Naive thymus-derived CD4-positive, alpha-beta T cell (primary cell): Measurements from ENCODE around the gene SLC37A4. TPM values are rescaled to one million over a fixed set of nuclear protein-coding genes. Genes with fewer than 3 reads are reported as not detected.
"Not testable (repeated sequence)": the region's sequence is repeated elsewhere in the genome, so short reads cannot be mapped to it uniquely, and the experiment has no call there.

Source experiments
- ATAC-seq: fragments of 150-1000 bp; cut with Tn5 transposase; 2 replicates; pipeline ENCODE4 v1.10.0; 2021; ENCODE audit warnings: mild to moderate bottlenecking, moderate library complexity
- CTCF ChIA-PET: fragments of 350-600 bp; sonication (Branson Sonifier 250); formaldehyde crosslinking; loops from one replicate; lab custom pipeline; 2021; ENCODE audit warnings: antibody characterized with exemption; lab: Charles Lee
- POLR2A ChIA-PET: fragments of 350-600 bp; sonication (Branson Sonifier 250); formaldehyde crosslinking; loops from one replicate; lab custom pipeline; 2021; ENCODE audit warnings: antibody characterized with exemption, inconsistent platforms; lab: Charles Lee
- DNase-seq, 9 donors: peaks; one replicate each; pipeline versions ENCODE4 v3.0.0 to v3.0.0-alpha.2; 2020 to 2022; ENCODE audit warnings: mixed read lengths in 1 of 9
- H3K27ac ChIP-seq: one replicate; pipeline ENCODE4 v1.7.0; 2013; ENCODE audit warnings: mild to moderate bottlenecking, low read depth, low read length, moderate library complexity
- H3K27me3 ChIP-seq, 2 donors: one replicate each; pipeline ENCODE4 v1.7.0; 2013; ENCODE audit warnings: low read length in 2 of 2, mild to moderate bottlenecking in 2 of 2, moderate library complexity in 2 of 2; ENCODE audit not compliant: control insufficient read depth in 2 of 2, insufficient read depth in 2 of 2
- H3K36me3 ChIP-seq, 3 experiments: 1 replicate in 2 of 3; 2 replicates in 1 of 3; pipeline ENCODE4 v1.7.0; 2013; ENCODE audit warnings: low read length in 3 of 3, mild to moderate bottlenecking in 3 of 3, moderate library complexity in 1 of 3; ENCODE audit not compliant: insufficient read depth in 3 of 3, control insufficient read depth in 2 of 3
- H3K4me1 ChIP-seq, 2 donors: one replicate each; pipeline ENCODE4 v1.7.0; 2013; ENCODE audit warnings: low read length in 2 of 2, mild to moderate bottlenecking in 2 of 2, moderate library complexity in 1 of 2; ENCODE audit not compliant: control insufficient read depth in 2 of 2, insufficient read depth in 2 of 2
- H3K4me3 ChIP-seq: 2 replicates; pipeline ENCODE4 v1.7.0; 2013; ENCODE audit warnings: mild to moderate bottlenecking, low read length
- H3K9me3 ChIP-seq, 3 experiments: 1 replicate in 2 of 3; 2 replicates in 1 of 3; pipeline ENCODE4 v1.7.0; 2013; ENCODE audit warnings: low read length in 3 of 3; ENCODE audit not compliant: control insufficient read depth in 2 of 3
- H3K27ac Mint-ChIP-seq, 9 donors: one replicate each; pipeline ENCODE4 v1.8.0; 2020 to 2022; ENCODE audit warnings: mixed read lengths in 9 of 9, mild to moderate bottlenecking in 8 of 9, moderate library complexity in 5 of 9, inconsistent platforms in 2 of 9
- H3K27me3 Mint-ChIP-seq, 5 donors: one replicate each; pipeline ENCODE4 v1.8.0; 2021 to 2022; ENCODE audit warnings: mixed read lengths in 5 of 5, mild to moderate bottlenecking in 1 of 5
- H3K36me3 Mint-ChIP-seq, 5 donors: one replicate each; pipeline ENCODE4 v1.8.0; 2020 to 2022; ENCODE audit warnings: mixed read lengths in 5 of 5, mild to moderate bottlenecking in 3 of 5, inconsistent platforms in 1 of 5
- H3K4me1 Mint-ChIP-seq, 7 donors: one replicate each; pipeline ENCODE4 v1.8.0; 2020 to 2022; ENCODE audit warnings: mixed read lengths in 7 of 7, mild to moderate bottlenecking in 3 of 7, inconsistent platforms in 1 of 7
- H3K4me3 Mint-ChIP-seq, 10 donors: one replicate each; pipeline ENCODE4 v1.8.0; 2020 to 2022; ENCODE audit warnings: mild to moderate bottlenecking in 10 of 10, mixed read lengths in 10 of 10, moderate library complexity in 6 of 10, inconsistent platforms in 2 of 10
- H3K9me3 Mint-ChIP-seq, 11 donors: one replicate each; pipeline ENCODE4 v1.8.0; 2020 to 2022; ENCODE audit warnings: mixed read lengths in 11 of 11, mild to moderate bottlenecking in 4 of 11, inconsistent platforms in 1 of 11, moderate library complexity in 1 of 11
- intact Hi-C, 2 donors: fragments of 100-400 bp; cut with micrococcal nuclease; formaldehyde crosslinking; loops; one replicate each; pipeline ENCODE4 v1.15.1; 2023
- polyA plus RNA-seq, 2 donors: library from polyadenylated mRNA; unstranded; fragments of 300-500 nt; fragmentation: Illumina TruSeq; gene quantifications; one replicate each; pipeline ENCODE4 v1.2.3, GENCODE V29; 2021
- total RNA-seq, 6 experiments: library from RNA in 5 of 6; stranded (reverse) in 5 of 6; gene quantifications; 1 replicate in 5 of 6; 2 replicates in 1 of 6; pipeline ENCODE4 v1.2.3 and lab custom pipeline; 2021 to 2026

Gene SLC37A4
- total and polyA plus RNA-seq, 7 experiments from 2014 or later, result 7.1 to 20.8 (median 13.1) TPM

- H3K27ac ChIP-seq, result no peak overlapping the region
- ChIA-PET CTCF (interaction anchor here (1.0 to 1.7 kb wide), 3 partner anchors 40 to 754 kb away, joined by 3 to 4 read pairs (median 3); no protein-coding TSS in a partner anchor), POLR2A (interaction anchor here (0.6 to 1.6 kb wide), 3 partner anchors 21 to 160 kb away, joined by 3 to 5 read pairs (median 4); no protein-coding TSS in a partner anchor)
- no peak for DNase-seq
- no peak overlapping the region for H3K27ac Mint-ChIP-seq
- no peaks in the 10 kb centered on the region for H3K36me3 ChIP-seq
- peaks cover 0 to 4% (median 0%) of the 10 kb centered on the region in 5 donors for H3K36me3 Mint-ChIP-seq
- no peaks in the 10 kb centered on the region for H3K9me3 Mint-ChIP-seq
- ATAC-seq, result no peak
- no peaks in the 10 kb centered on the region for H3K27me3 ChIP-seq
- intact Hi-C loops, result no loop called here
- H3K9me3 ChIP-seq, result no peaks in the 10 kb centered on the region
- no peaks in the 10 kb centered on the region for H3K27me3 Mint-ChIP-seq
- no peak overlapping the region for H3K4me3 ChIP-seq
- peaks cover 18 to 21% of the 10 kb centered on the region in 2 donors for H3K4me1 ChIP-seq
- no peak overlapping the region for H3K4me3 Mint-ChIP-seq
- H3K4me1 Mint-ChIP-seq, result peaks cover 25 to 42% (median 36%) of the 10 kb centered on the region in 7 donors
These were observed 32.1 kb upstream of the SLC37A4 start for GRCh38 chr11:119062779-119063178.

- DNase-seq (no peak), ATAC-seq (no peak)
- CTCF ChIA-PET, result interaction anchor here (0.6 to 1.1 kb wide), 3 partner anchors 217 to 658 kb away, joined by 3 to 7 read pairs (median 3); no protein-coding TSS in a partner anchor
- Mint-ChIP-seq H3K27ac (peak overlapping the region in 1 of 9 donors; percentile 72), H3K36me3 (peaks cover 0 to 2% (median 0%) of the 10 kb centered on the region in 5 donors), H3K4me3 (no peak overlapping the region), H3K27me3 (no peaks in the 10 kb centered on the region), H3K9me3 (no peaks in the 10 kb centered on the region), H3K4me1 (peaks cover 22 to 34% (median 31%) of the 10 kb centered on the region in 7 donors)
- H3K4me3 ChIP-seq, result no peak overlapping the region
- no peaks in the 10 kb centered on the region for H3K9me3 ChIP-seq
- POLR2A ChIA-PET, result interaction anchor here (0.6 to 2.0 kb wide), 5 partner anchors 25 to 62 kb away, joined by 3 to 7 read pairs (median 3); no protein-coding TSS in a partner anchor
- H3K27me3 ChIP-seq, result no peaks in the 10 kb centered on the region
- intact Hi-C loops, result no loop called here
- peaks cover 13 to 17% of the 10 kb centered on the region in 2 donors for H3K4me1 ChIP-seq
- no peaks in the 10 kb centered on the region for H3K36me3 ChIP-seq
- no peak overlapping the region for H3K27ac ChIP-seq
These were observed 30.6 kb upstream of the SLC37A4 start for GRCh38 chr11:119061256-119061655.

GRCh38 chr11:119059128-119059527 lies 28.5 kb upstream of the SLC37A4 start:
- POLR2A ChIA-PET, result interaction anchor here (0.7 to 6.6 kb wide), 2 partner anchors 8 to 146 kb away, joined by 4 to 63 read pairs; partner anchors contain the start of gene VPS11
- H3K36me3 Mint-ChIP-seq, result peaks cover 0 to 14% (median 0%) of the 10 kb centered on the region in 5 donors
- H3K9me3 Mint-ChIP-seq, H3K9me3 ChIP-seq, H3K27me3 ChIP-seq, ATAC-seq, H3K27ac ChIP-seq, H3K27ac Mint-ChIP-seq, intact Hi-C loops, H3K27me3 Mint-ChIP-seq, H3K4me3 ChIP-seq, DNase-seq, CTCF ChIA-PET: not testable (repeated sequence)
- Histone ChIP-seq H3K36me3 (peaks cover 0 to 11% (median 4%) of the 10 kb centered on the region in 3 experiments), H3K4me1 (peaks cover 18 to 20% of the 10 kb centered on the region in 2 donors)
- peaks cover 24 to 34% (median 30%) of the 10 kb centered on the region in 7 donors for H3K4me1 Mint-ChIP-seq
- H3K4me3 Mint-ChIP-seq, result peak overlapping the region in 1 of 10 donors; percentile 8

GRCh38 chr11:119057000-119057769 lies 26.5 kb upstream of the SLC37A4 start, which contains the start of gene HYOU1:
TSS of gene HYOU1 (minus strand) at chr11:119057205. CDS start at chr11:119056160, 1,045 bp downstream.
- Mint-ChIP-seq H3K4me3 (peak within 1 kb of the TSS; percentile 90 to 99 (median 95)), H3K9me3 (no peaks in the 10 kb centered on the region), H3K27me3 (no peaks in the 10 kb centered on the region), H3K36me3 (peaks cover 0 to 28% (median 17%) of the 10 kb centered on the region in 5 donors), H3K27ac (peak within 1 kb of the TSS; percentile 86 to 99 (median 95)), H3K4me1 (peaks cover 22 to 44% (median 35%) of the 10 kb centered on the region in 7 donors)
- POLR2A ChIA-PET, result interaction anchor here (0.6 to 6.6 kb wide), 21 partner anchors 9 to 269 kb away, joined by 3 to 63 read pairs (median 4); partner anchors contain the start of genes C2CD2L, DPAGT1, HINFP and HMBS
- CTCF ChIA-PET, result interaction anchor here (0.6 to 2.0 kb wide), 3 partner anchors 10 to 390 kb away, joined by 3 to 8 read pairs (median 5); partner anchors contain the start of genes SLC37A4 and VPS11
- intact Hi-C loops, result loop anchor here (1.0 to 2.0 kb wide), 14 partner anchors 10 to 324 kb away; partner anchors contain the start of genes CENATAC (in 2 of the 2), HINFP (in 2 of the 2), RPS25 (in 2 of the 2) and SLC37A4 (in 2 of the 2)
- peak; percentile 97 to 98 (median 98) for DNase-seq
- no peaks in the 10 kb centered on the region for H3K27me3 ChIP-seq
- ATAC-seq, result peak; percentile 98
- H3K9me3 ChIP-seq, result no peaks in the 10 kb centered on the region
- peak within 1 kb of the TSS; percentile 96 for H3K27ac ChIP-seq
- H3K4me1 ChIP-seq, result peaks cover 18 to 20% of the 10 kb centered on the region in 2 donors
- peak within 1 kb of the TSS; percentile 73 for H3K4me3 ChIP-seq
- H3K36me3 ChIP-seq, result peaks cover 4 to 30% (median 23%) of the 10 kb centered on the region in 3 experiments

- POLR2A ChIA-PET, result interaction anchor here (0.6 to 6.6 kb wide), 18 partner anchors 9 to 267 kb away, joined by 3 to 63 read pairs (median 4); partner anchors contain the start of genes C2CD2L, HINFP, HMBS and RPS25
These were observed 25.8 kb upstream of the SLC37A4 start for GRCh38 chr11:119056421-119056999.

More at GRCh38 chr11:119056421-119056999, 25.8 kb upstream of the SLC37A4 start:
- peak overlapping the region; percentile 86 to 99 (median 95) for H3K27ac Mint-ChIP-seq
- Histone ChIP-seq H3K4me3 (peak overlapping the region; percentile 73), H3K27ac (peak overlapping the region; percentile 92), H3K9me3 (no peaks in the 10 kb centered on the region), H3K36me3 (peaks cover 8 to 37% (median 28%) of the 10 kb centered on the region in 3 experiments), H3K27me3 (no peaks in the 10 kb centered on the region), H3K4me1 (peaks cover 18 to 20% of the 10 kb centered on the region in 2 donors)
- H3K4me1 Mint-ChIP-seq, result peaks cover 24 to 43% (median 35%) of the 10 kb centered on the region in 7 donors
- ATAC-seq (peak; percentile 7), DNase-seq (peak in 7 of 9 donors; percentile 27 to 55 (median 34))
- no peaks in the 10 kb centered on the region for H3K9me3 Mint-ChIP-seq
- peaks cover 0 to 34% (median 19%) of the 10 kb centered on the region in 5 donors for H3K36me3 Mint-ChIP-seq
- H3K4me3 Mint-ChIP-seq, result peak overlapping the region; percentile 90 to 99 (median 95)
- CTCF ChIA-PET, result interaction anchor here (0.6 to 2.0 kb wide), 4 partner anchors 11 to 390 kb away, joined by 3 to 8 read pairs (median 4); partner anchors contain the start of genes HINFP, SLC37A4 and VPS11
- H3K27me3 Mint-ChIP-seq, result no peaks in the 10 kb centered on the region
- intact Hi-C loops, result loop anchor here (2.0 kb wide), 3 partner anchors 64 to 266 kb away; partner anchors contain the start of gene HINFP (in 1 of the 2)
